ENCODE data around the gene HYI.

DNA sequence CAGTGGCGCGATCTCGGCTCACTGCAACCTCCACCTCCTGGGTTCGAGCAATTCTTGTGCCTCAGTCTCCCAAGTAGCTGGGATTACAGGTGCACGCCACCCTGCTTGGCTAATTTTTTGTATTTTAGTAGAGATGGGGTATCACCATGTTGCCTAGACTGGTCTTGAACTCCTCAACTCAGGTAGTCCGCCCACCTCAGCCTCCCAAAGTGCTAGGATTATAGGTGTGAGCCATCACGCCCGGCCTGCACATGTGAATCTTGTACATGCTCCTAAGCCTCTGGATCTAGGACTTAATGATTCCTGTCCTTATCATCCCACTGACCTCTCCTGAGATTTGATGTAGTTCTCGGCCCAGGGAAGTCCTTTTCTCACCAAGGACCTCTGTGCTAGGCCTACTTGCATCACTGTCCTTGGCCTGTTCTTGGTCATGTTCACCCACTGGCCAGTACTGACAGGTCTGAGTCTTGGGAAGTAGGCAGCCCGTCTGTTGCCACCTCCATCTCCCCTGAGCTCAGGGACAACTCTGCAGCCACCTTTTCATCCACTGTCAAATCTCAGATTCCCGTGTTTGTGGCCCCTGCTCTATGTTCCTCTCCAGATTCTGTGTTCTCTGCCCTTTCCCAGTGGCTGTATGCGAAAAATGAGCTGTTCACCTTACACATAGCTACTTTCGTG lies 9.4 kb downstream of the HYI start:
- no peak for TF ChIP-seq EGR1 (IDR thresholded peaks at IDR 0.05)
- no peak for TF ChIP-seq TCF12 (IDR thresholded peaks at IDR 0.05; ENCODE audit: low read depth)
- no peak for TF ChIP-seq EP300 (IDR thresholded peaks at IDR 0.05; ENCODE audit: borderline replicate concordance)
- TF ChIP-seq, protein P1, sequence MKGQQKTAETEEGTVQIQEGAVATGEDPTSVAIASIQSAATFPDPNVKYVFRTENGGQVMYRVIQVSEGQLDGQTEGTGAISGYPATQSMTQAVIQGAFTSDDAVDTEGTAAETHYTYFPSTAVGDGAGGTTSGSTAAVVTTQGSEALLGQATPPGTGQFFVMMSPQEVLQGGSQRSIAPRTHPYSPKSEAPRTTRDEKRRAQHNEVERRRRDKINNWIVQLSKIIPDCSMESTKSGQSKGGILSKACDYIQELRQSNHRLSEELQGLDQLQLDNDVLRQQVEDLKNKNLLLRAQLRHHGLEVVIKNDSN (IDR thresholded peaks at IDR 0.05): no peak
- TF ChIP-seq, protein P2, sequence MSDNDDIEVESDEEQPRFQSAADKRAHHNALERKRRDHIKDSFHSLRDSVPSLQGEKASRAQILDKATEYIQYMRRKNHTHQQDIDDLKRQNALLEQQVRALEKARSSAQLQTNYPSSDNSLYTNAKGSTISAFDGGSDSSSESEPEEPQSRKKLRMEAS (IDR thresholded peaks at IDR 0.05): no peak
- TF ChIP-seq, protein P3, sequence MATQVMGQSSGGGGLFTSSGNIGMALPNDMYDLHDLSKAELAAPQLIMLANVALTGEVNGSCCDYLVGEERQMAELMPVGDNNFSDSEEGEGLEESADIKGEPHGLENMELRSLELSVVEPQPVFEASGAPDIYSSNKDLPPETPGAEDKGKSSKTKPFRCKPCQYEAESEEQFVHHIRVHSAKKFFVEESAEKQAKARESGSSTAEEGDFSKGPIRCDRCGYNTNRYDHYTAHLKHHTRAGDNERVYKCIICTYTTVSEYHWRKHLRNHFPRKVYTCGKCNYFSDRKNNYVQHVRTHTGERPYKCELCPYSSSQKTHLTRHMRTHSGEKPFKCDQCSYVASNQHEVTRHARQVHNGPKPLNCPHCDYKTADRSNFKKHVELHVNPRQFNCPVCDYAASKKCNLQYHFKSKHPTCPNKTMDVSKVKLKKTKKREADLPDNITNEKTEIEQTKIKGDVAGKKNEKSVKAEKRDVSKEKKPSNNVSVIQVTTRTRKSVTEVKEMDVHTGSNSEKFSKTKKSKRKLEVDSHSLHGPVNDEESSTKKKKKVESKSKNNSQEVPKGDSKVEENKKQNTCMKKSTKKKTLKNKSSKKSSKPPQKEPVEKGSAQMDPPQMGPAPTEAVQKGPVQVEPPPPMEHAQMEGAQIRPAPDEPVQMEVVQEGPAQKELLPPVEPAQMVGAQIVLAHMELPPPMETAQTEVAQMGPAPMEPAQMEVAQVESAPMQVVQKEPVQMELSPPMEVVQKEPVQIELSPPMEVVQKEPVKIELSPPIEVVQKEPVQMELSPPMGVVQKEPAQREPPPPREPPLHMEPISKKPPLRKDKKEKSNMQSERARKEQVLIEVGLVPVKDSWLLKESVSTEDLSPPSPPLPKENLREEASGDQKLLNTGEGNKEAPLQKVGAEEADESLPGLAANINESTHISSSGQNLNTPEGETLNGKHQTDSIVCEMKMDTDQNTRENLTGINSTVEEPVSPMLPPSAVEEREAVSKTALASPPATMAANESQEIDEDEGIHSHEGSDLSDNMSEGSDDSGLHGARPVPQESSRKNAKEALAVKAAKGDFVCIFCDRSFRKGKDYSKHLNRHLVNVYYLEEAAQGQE (IDR thresholded peaks at IDR 0.05; ENCODE audit: low read depth): no peak
- TF ChIP-seq YY1 (IDR thresholded peaks at IDR 0.05; ENCODE audit: low read depth): no peak
- TF ChIP-seq ZBTB7A (IDR thresholded peaks at IDR 0.05; ENCODE audit: low read depth): no peak
- no peak for TF ChIP-seq FOXM1 (IDR thresholded peaks at IDR 0.05; ENCODE audit: borderline replicate concordance, low read depth)
- no peak for TF ChIP-seq RAD21 (IDR thresholded peaks at IDR 0.05; ENCODE audit: low read depth)
- no peak for TF ChIP-seq CEBPB (IDR thresholded peaks at IDR 0.05)
- no peak for TF ChIP-seq CREB1 (IDR thresholded peaks at IDR 0.05; ENCODE audit: low read depth)
- TF ChIP-seq TAF1 (IDR thresholded peaks at IDR 0.05; ENCODE audit: low read depth): no peak
- TF ChIP-seq TEAD4 (IDR thresholded peaks at IDR 0.05): no peak

Data from Ishikawa (cell line).